RKO (cell line): Measurements from ENCODE around the gene PPP6C.
A peak's percentile ranks its signal among the peaks of the same experiment; 100 is the strongest.
"Not testable (repeated sequence)": the region's sequence is repeated elsewhere in the genome, so short reads cannot be mapped to it uniquely, and the experiment has no call there.

ENCODE experiments used
- DNase-seq: peaks from one replicate; pipeline ENCODE4 v3.0.0-alpha.2; 2016; ENCODE audit warnings: low spot score

PPP6C gene

GRCh38 chr9:125181756-125182155, 7.8 kb downstream of the PPP6C start:
- DNase-seq, result not testable (repeated sequence)

- no peak for DNase-seq
Measured at GRCh38 chr9:125180876-125181275, 8.7 kb downstream of the PPP6C start.

GRCh38 chr9:125179776-125180175, 9.8 kb downstream of the PPP6C start:
- DNase-seq, result not testable (repeated sequence)

- no peak for DNase-seq
Measured at GRCh38 chr9:125177888-125178287, 11.7 kb downstream of the PPP6C start.

GRCh38 chr9:125176636-125177035, 13.0 kb downstream of the PPP6C start:
- DNase-seq, result no peak

- no peak for DNase-seq
Measured at GRCh38 chr9:125172031-125172755, 17.4 kb downstream of the PPP6C start.

- no peak for DNase-seq
Measured at GRCh38 chr9:125169895-125170294, 19.7 kb downstream of the PPP6C start.

- no peak for DNase-seq
Measured at GRCh38 chr9:125166762-125167161, 22.8 kb downstream of the PPP6C start.

- peak; percentile 53 for DNase-seq
Measured at GRCh38 chr9:125162891-125163290, 26.7 kb downstream of the PPP6C start.

GRCh38 chr9:125161284-125161918, 28.2 kb downstream of the PPP6C start:
- DNase-seq, result no peak

GRCh38 chr9:125160750-125161149, 28.9 kb downstream of the PPP6C start:
- no peak for DNase-seq

- DNase-seq, result no peak
Measured at GRCh38 chr9:125156551-125156950, 33.1 kb downstream of the PPP6C start.

GRCh38 chr9:125153712-125154367, 35.8 kb downstream of the PPP6C start:
- no peak for DNase-seq

GRCh38 chr9:125151730-125152129, 37.9 kb downstream of the PPP6C start:
- DNase-seq, result no peak

- DNase-seq, result peak; percentile 0
Measured at GRCh38 chr9:125150349-125151245, 39.0 kb downstream of the PPP6C start.

GRCh38 chr9:125147401-125147951, 42.1 kb downstream of the PPP6C start:
- no peak for DNase-seq

GRCh38 chr9:125146247-125146646, 43.4 kb downstream of the PPP6C start:
- DNase-seq, result no peak

GRCh38 chr9:125145425-125145824, 44.2 kb downstream of the PPP6C start:
- DNase-seq, result no peak

GRCh38 chr9:125143377-125144090, 46.1 kb downstream of the PPP6C start, which contains the start of gene SCAI:
Gene SCAI (minus strand): TSS chr9:125143528. CDS start chr9:125143437, 91 bp downstream.
- DNase-seq, result peak; percentile 100

GRCh38 chr9:125142560-125143376, 46.8 kb downstream of the PPP6C start:
- DNase-seq, result no peak
